ENCODE measurements around the gene NUMA1.

- TF ChIP-seq CTCF (IDR thresholded peaks at IDR 0.05 in 4 of 5, conservative IDR thresholded peaks at IDR 0.05 in 1 of 5) (no peak), POLR2A (IDR thresholded peaks at IDR 0.05) (no peak)
Observed at GRCh38 chr11:72100009-72100408, 19.7 kb upstream of the NUMA1 start.

Data from gastrocnemius medialis (tissue), 4 donors.